NCI-H128 (cell line): Measurements from ENCODE around the gene TAPBPL.
A peak's percentile ranks its signal among the peaks of the same experiment; 100 is the strongest.
"Not testable (repeated sequence)": the region's sequence is repeated elsewhere in the genome, so short reads cannot be mapped to it uniquely, and the experiment has no call there.

Source experiments
- DNase-seq: peaks from one replicate; lab custom pipeline; 2025; ENCODE audit not compliant: unreplicated experiment; lab: John Stamatoyannopoulos, UW

The TAPBPL gene

DNA sequence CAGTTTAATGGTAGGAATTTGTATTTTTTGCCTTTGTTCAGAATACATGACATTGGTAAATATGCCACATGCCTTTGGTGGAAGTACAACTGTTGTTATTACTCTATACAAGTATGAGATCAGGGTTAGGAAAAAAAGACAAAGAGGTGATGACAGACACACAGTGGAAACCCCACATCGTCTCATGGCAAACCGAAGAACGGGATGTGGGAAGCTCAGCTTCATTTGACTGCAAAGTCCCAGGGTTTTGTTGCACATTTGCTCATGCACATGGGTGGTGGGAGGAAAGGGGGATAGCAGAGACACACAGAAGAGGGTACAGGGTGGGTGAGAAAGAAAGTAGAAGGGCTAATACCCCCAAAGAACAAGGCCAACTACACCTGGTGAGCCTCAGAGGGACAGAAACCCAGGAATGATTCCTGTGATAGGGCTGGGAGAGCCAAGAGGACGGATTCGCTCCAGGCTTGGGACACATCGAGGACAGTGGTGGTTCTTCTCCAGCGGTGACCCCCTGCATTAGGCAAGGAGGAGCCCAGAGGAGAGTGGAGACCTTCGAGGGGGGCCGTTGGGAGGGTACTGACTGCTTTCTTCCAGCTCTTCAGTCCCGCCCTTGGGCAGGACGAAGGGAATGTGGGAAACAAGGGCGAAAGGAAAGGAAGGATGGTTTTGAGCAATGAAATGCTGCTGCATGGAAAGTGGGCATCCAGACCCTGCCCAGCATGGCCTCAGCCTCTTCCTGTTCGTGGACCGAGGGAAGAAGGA is 10.6 kb downstream of the TAPBPL start:
- no peak for DNase-seq

DNA sequence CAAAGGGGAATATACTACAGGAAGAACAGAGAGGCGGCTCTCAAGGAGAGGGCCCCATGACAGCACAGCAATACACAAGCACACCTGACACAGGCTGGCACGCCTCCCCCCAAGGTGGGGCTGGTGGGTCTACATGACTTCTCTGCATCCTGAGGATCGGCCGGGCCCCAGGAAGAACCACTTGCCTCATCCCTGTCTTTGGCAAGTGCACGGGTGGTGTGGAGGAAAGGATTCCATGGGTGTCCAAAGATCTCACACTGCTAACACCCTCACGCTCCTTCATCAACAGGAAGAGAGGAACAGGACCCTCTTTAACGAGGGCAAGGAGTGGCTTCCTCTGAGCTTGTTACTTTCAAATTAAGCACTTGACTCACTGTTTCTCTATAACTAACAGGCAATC is 11.4 kb downstream of the TAPBPL start:
- no peak for DNase-seq

DNA sequence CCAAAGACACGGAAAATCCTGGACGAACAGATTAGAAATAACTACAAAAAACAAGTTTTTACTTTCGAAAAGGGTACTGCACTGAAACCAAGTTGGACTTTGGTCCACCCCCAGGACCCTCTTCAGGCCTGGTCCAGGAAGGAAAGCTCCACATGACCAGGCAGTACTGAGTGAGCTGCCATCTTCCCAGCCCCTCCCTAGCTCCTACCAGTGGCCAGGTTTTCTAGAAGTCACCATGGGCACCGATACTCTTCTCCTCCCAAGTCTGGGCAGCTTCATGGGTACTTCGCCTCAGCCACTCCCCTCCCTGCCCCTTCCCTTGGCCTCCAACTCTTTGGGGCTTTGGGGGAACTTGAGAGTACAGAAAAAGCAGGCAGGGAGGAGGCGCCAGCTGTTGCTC is 12.0 kb downstream of the TAPBPL start:
- DNase-seq, result no peak

DNA sequence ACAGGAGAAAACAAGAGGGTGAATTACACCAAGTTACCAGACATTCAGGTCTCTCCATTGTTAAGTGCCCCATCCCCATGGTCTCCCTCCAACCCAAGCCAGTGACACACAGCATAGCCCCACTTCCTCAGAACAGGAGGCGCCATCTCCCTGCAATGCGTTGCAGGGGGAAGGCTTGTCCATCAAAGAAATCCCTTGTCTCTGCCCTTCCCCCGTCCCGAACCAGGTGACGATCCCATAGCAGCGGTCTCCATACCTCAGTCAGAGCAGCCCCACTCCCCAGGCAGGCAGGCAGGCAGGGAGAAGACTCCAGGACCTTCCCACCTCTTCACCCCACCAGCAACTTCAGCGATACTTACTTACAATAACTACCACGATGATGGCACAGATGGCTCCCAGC is 12.7 kb downstream of the TAPBPL start:
- no peak for DNase-seq

DNA sequence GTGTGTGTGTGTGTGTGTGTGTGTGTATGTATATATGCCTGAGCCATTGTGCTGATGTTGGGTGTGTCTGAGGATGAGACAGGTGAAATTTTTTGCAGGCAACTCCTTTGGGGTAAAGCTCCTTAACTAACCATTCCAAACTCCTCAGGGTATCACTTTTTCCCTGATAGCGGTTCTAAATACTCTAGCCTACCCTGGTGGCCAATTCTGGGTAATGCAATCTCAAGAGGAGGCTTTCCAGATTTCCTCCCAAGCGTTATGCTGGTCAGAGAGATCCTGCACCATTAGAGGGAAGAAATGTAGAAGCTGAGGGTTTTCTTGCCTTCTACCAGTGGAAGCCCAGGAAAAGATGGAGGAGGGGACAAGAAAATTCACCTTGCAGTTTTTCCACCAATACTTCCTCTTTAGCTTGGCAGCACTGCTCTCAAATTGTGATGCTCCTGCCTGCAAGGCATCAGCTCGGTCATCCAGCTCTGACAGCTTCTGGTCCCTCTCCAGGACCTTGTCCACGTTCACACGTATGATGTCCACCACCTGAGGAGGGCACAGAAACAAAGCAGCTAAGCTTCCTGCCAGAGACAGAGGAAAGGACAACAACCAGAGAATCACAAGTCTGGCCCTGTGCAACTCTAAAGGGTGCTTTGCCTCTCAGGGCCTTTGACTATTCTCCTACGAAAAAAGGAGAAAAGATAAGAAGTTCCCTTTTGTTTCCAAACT is 13.8 kb downstream of the TAPBPL start:
- peak; percentile 67 for DNase-seq

DNA sequence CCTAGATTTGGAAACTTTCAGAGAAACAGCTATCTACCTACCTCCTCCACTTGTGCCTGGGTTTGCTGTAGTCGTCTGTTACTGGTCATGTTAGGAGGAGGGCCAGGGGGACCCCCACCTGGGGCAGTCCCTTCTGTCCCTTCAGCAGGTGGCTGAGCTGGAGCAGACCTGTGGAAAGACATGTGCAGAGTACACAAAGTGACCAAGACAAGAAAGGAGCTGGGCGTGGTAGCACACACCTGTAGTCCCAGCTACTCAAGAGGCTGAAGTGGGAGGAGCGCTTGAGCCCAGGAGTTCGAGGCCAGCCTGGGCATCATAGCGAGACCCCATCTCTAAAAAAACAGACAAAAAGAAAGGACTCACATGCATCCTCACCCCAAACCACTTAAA is 14.3 kb downstream of the TAPBPL start:
- no peak for DNase-seq

DNA sequence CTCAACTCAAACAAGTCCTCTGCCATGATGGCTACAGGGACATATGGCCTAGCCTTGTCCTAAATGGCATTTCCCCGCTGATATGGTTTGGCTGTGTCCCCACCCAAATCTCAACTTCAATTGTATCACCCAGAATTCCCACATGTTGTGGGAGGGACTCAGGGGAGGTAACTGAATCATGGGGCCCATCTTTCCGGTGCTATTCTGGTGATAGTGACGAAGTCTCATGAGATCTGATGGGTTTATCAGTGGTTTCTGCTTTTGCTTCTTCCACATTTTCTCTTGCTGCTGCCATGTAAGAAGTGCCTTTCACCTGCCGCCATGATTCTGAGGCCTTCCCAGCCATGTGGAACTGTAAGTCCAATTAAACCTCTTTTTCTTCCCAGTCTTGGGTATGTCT is 14.9 kb downstream of the TAPBPL start:
- not testable (repeated sequence) for DNase-seq

DNA sequence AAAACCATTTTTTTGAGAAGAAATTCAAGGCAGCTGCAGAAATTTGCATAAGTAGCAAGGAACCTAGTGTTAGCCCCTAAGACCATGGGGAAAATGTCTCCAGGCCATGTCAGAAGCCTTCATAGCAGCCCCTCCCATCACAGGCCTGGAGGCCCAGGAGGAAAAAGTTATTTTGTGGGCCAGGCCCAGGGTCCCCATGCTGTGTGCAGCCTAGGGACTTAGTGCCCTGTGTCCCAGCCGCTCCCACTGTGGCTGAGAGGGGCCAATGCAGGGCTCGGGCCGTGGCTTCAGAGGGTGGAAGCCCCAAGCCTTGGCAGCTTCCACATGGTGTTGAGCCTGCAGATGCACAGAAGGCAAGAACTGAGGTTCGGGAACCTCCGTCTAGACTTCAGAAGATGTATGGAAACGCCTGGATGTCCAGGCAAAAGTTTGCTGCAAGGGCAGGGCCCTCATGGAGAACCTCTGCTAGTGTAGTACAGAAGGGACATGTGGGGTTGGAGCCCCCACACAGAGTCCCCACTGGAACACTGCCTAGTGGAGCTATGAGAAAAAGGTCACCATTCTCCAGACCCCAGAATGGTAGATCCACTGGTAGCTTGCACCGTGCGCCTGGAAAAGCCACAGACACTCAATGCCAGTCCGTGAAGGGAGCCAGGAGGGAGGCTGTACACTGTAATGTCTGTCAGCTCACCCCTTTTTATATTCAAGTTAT is 15.9 kb downstream of the TAPBPL start:
- not testable (repeated sequence) for DNase-seq

DNA sequence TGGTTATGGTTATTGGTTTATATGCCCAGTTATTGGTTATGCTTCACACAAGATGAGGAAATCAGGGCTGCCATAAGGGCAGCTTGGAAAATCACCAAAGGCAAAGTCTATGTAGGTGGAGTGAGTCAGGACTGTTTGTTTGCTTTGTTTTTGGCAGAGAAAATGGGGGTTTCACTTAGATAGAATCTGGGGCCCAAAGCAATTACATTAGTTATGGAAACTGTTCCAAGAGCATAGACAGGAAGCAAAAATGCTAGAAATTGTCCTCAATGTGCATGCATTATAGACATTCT is 16.4 kb downstream of the TAPBPL start:
- no peak for DNase-seq

DNA sequence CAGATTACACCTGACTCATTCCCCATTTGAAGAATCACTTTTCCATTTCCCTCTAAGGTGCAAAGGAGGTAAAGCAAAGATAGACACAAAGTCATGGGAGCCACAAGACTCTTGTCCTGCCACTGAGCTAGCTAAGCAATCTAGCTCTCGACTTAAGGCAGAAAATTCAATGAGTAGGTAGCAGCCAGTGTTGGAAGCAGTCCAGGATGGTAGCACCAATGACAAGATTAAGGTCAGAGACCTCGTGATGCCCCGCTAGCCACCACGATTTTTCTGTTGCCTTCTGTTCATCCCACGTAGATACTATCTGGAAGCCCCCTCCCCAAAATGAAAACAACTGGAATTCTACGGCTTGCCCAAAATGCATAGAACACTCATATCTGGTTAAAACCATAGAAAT is 17.2 kb downstream of the TAPBPL start:
- DNase-seq, result no peak

DNA sequence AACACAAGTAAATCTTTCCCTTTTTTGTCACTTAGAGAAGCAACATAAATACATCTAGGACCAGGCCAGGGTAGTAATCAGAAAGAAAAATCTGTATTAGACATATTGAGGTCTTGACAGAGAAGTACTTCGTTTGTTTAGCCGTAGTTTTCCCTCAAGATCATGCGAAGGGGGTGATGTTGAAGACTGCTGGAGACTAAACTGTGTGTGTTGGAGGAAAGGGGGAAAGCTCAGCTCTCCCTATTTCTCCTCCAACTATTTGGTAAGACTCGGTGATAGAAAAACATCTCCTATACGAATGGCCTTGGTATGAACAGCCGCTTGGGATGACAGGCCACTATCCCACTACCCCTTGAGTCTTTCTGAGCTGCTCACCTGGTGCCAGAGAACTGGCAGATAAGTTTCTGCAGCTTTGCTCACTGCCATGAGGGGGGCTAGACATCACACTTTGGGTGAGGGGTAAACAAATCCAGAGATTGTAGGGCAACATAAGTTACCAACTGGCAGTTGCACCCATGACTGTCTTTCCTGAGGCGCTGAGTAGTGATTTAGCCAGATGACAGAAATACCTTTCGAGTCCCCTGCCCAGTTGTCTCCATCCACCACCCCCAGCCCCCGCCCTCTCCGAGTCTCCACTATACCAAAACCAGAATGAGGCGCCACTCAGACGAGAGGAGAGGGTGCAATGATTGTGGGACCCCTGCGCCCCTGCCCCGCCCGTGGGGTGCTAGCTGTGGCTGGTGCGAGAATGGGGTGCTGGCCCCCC is 17.9 kb downstream of the TAPBPL start:
- no peak for DNase-seq

DNA sequence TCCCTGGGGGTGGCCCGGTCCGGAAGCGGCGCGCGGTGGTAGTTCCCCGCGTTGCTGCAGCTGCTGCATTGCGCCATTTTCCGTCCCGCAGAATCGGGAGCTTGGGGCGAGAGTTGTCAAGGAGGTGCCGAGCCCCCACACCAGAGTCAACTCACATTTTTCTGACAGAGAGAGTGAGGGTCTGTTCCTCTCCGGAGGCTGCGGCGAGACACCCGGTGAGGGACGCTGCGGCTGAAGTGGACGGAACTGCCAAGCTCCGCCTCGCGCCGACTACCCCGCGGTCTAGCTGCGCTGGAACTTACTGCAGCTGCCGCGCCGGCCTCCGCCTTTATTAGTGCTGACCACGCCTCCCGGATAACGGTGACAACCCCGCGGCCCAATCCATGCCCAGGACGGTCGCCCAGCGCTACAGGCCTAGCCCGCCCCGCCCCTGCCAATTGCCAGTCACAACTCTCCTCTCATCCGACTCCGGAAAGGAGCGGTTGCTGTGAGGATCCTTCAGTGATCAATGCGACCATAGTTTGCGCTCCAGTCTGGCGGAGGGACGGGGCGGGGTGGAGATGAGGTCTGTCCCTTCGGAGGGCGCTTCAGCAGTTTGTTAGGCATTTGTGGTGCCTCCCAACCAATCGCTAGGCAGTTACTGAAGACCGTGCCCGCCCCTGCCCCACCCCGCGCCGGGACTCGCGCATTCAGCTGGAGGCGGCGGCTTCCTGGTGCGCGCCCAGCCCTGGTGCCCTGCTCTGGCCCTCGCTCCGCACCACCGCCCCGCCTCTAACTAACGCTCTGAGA is 18.7 kb downstream of the TAPBPL start, which contains the start of gene VAMP1:
Gene VAMP1, minus strand, starts transcription at position 303 of the 789 bp plus-strand sequence. Its CDS starts 146 bp downstream, at position 157.
- peak; percentile 92 for DNase-seq

DNA sequence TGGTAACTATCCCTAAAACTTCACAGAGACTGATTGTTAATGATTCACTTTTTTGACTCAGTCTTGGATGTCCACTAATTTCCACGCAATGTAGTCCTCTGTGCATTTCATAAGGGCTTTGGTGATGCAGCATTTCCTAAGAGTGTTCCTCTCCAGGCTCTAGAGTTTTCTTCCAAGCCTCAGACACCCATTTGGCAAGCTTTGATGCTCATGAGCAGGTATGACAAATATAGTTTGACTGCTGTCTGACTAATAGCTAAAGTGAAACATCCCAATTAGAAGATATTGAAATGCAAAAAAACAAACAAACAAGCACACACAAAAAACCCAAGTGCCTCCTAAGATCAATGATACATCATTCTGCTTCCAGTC is 20.1 kb downstream of the TAPBPL start:
- no peak for DNase-seq

DNA sequence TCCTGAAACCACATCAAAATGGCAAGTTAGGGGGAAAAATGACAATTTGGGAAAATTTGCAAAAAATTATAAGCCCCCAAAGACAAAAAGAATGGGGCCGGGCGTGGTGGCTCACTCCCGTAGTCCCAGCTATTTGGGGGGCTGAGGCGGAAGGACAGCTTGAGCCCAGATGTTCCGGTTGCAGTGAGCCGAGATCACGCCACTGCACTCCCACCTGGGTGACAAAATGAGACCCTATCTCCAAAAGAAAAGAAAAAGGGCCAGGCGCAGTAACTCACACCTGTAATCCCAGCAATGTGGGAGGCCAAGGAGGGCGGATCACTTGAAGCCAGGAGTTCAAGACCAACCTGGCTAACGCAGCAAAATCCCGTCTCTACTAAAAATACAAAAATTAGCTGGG is 20.6 kb downstream of the TAPBPL start:
- DNase-seq, result no peak

DNA sequence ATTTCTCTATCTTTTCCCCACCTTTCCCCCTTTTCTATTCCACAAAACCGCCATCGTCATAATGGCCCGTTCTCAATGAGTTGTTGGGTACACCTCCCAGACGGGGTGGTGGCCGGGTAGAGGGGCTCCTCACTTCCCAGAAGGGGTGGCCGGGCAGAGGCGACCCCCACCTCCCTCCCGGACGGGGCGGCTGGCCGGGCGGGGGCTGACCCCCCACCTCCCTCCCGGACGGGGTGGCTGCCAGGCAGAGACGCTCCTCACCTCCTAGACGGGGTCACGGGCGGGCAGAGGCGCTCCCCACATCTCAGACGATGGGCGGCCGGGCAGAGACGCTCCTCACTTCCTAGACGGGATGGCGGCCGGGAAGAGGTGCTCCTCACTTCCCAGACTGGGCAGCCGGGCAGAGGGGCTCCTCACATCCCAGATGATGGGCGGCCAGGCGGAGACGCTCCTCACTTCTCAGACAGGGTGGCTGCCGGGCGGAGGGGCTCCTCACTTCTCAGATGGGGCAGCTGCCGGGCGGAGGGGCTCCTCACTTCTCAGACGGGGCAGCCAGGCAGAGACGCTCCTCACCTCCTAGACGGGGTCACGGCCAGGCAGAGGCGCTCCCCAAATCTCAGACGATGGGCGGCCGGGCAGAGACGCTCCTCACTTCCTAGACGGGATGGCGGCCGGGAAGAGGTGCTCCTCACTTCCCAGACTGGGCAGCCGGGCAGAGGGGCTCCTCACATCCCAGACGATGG is 23.6 kb downstream of the TAPBPL start:
- DNase-seq, result not testable (repeated sequence)

DNA sequence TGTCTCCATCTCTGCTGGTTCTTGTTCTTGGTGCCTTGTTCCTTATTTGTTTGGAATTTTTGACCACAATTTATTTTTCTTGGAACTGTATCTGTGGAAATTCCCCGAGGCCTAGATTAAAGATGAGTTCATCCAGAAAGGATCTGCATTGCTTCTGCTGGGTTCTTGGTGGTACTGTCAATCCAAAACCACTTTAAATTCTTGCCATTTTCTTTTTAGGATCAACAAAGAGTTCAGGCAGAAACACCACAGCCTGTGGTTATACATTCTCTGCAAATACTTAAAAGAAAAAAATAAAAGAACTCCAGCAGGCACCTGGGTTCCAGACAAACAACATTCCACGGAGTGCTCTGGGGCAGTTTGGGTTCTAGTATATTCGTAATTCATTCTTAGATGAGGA is 24.6 kb downstream of the TAPBPL start:
- DNase-seq, result no peak

DNA sequence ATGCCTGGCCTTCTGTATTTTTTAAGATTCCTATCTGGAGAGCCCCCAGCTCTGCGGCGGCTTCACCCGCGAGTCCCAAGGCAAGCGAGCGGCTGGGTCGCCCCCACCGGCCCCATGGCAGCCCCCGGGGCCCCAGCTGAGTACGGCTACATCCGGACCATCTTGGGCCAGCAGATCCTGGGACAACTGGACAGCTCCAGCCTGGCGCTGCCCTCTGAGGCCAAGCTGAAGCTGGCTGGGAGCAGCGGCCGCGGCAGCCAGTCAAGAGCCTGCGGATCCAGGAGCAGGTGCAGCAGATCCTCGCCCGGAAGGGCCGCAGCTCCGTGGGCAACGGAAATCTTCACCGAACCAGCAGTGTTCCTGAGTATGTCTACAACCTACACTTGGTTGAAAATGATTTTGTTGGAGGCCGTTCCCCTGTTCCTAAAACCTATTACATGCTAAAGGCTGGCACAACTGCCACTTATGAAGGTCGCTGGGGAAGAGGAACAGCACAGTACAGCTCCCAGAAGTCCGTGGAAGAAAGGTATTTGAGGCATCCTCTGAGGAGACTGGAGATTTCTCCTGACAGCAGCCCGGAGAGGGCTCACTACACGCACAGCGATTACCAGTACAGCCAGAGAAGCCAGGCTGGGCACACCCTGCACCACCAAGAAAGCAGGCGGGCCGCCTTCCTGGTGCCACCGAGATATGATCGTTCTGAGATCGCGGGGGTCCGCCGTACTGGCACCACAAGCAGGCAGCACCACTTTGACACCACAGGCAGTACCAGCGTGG is 25.9 kb downstream of the TAPBPL start:
- not testable (repeated sequence) for DNase-seq

DNA sequence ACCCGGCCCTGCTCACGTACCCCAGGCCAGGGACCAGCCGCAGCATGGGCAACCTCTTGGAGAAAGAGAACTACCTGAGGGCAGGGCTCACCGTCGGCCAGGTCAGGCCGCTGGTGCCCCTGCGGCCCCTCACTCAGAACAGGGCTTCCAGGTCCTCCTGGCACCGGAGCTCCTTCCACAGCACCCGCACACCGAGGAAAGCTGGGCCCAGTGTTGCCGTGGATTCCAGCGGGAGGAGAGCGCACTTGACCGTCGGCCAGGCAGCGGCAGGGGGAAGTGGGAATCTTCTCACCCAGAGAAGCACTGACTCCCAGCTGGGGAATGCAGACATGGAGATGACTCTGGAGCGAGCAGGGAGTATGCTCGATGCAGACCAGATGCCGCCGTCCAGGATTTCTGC is 26.6 kb downstream of the TAPBPL start:
- no peak for DNase-seq

DNA sequence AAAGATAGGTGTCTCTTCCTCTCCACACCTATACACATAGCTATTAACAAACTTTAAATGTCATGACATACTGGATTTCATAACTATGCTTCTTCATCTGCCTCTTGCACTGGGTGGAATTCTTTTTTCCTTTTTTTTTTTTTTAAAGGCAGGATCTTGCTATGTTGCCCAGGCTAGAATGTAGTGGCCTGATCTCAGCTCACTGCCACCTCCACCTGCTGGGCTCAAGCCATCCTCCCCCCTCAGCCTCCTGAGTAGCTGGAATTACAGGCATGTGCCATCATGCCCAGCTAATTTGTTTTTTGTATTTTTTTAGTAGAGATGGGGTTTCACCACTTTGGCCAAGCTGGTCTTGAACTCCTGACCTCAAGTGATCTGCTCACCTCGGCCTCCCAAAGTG is 36.4 kb downstream of the TAPBPL start:
- DNase-seq, result no peak
